ENCODE measurements around the gene FAM3D. TPM values are rescaled to one million over a fixed set of nuclear protein-coding genes. Genes with fewer than 3 reads are reported as not detected.

The FAM3D gene
- total RNA-seq, 4 donors from 2014 or later = not detected

- Histone ChIP-seq H3K9me3 (peaks cover 0 to 6% (median 0%) of the 10 kb centered on the region in 4 donors), H3K27me3 (peaks cover 0 to 6% (median 0%) of the 10 kb centered on the region in 4 donors), H3K36me3 (no peaks in the 10 kb centered on the region), H3K27ac (replicated peaks in 1 of 4) (no peak overlapping the region), H3K4me3 (no peak overlapping the region), H3K4me1 (peaks cover 0 to 4% (median 0%) of the 10 kb centered on the region in 4 donors)
- DNase-seq (ENCODE audit: extremely low spot score) = no peak
- WGBS = 74% methylated on average over 8 of the region's 8 CpGs
- TF ChIP-seq CTCF (IDR thresholded peaks at IDR 0.05) (no peak), EP300 (IDR thresholded peaks at IDR 0.05) (no peak), POLR2AphosphoS5 (IDR thresholded peaks at IDR 0.05) (no peak), POLR2A (IDR thresholded peaks at IDR 0.05; ENCODE audit: low read depth) (no peak)
- intact Hi-C loops (cut with DNase I) = no loop called here
Measured at GRCh38 chr3:58668247-58668646, 1.7 kb upstream of the FAM3D start.

- WGBS = 73% methylated on average over 4 of the region's 6 CpGs
- peaks cover 0 to 4% (median 0%) of the 10 kb centered on the region in 4 donors for H3K4me1 ChIP-seq
- DNase-seq (ENCODE audit: extremely low spot score) = no peak
- peaks cover 0 to 6% (median 0%) of the 10 kb centered on the region in 4 donors for H3K27me3 ChIP-seq
- no peak overlapping the region for H3K4me3 ChIP-seq
- no peak for TF ChIP-seq EP300 (IDR thresholded peaks at IDR 0.05)
- TF ChIP-seq POLR2A (IDR thresholded peaks at IDR 0.05; ENCODE audit: low read depth) = no peak
- no peak for TF ChIP-seq POLR2AphosphoS5 (IDR thresholded peaks at IDR 0.05)
- no peak for TF ChIP-seq CTCF (IDR thresholded peaks at IDR 0.05)
- intact Hi-C loops (cut with DNase I) = no loop called here
- no peaks in the 10 kb centered on the region for H3K36me3 ChIP-seq
- no peak overlapping the region for H3K27ac ChIP-seq (replicated peaks in 1 of 4)
- H3K9me3 ChIP-seq = peaks cover 0 to 6% (median 0%) of the 10 kb centered on the region in 4 donors
Measured at GRCh38 chr3:58667704-58668103, 1.1 kb upstream of the FAM3D start.

GRCh38 chr3:58667229-58667628 is 655 bp upstream of the FAM3D start:
- Histone ChIP-seq H3K4me1 (peaks cover 0 to 4% (median 0%) of the 10 kb centered on the region in 4 donors), H3K9me3 (peaks cover 0 to 6% (median 0%) of the 10 kb centered on the region in 4 donors), H3K36me3 (no peaks in the 10 kb centered on the region), H3K4me3 (no peak overlapping the region), H3K27me3 (peaks cover 0 to 6% (median 0%) of the 10 kb centered on the region in 4 donors), H3K27ac (replicated peaks in 1 of 4) (no peak overlapping the region)
- intact Hi-C loops (cut with DNase I) = no loop called here
- 93% methylated on average over 1 of the region's 1 CpG for WGBS
- TF ChIP-seq EP300 (IDR thresholded peaks at IDR 0.05) (no peak), POLR2A (IDR thresholded peaks at IDR 0.05; ENCODE audit: low read depth) (no peak), CTCF (IDR thresholded peaks at IDR 0.05) (no peak)
- no peak for DNase-seq (ENCODE audit: extremely low spot score)

GRCh38 chr3:58665405-58665804 is 1.2 kb downstream of the FAM3D start:
- no peaks in the 10 kb centered on the region for H3K36me3 ChIP-seq
- intact Hi-C loops (cut with DNase I) = no loop called here
- no peak for DNase-seq (ENCODE audit: extremely low spot score)
- WGBS = 93% methylated on average over 2 of the region's 2 CpGs
- no peak overlapping the region for H3K4me3 ChIP-seq
- no peak overlapping the region for H3K27ac ChIP-seq (replicated peaks in 1 of 4)
- peaks cover 0 to 6% (median 0%) of the 10 kb centered on the region in 4 donors for H3K27me3 ChIP-seq
- H3K9me3 ChIP-seq = peaks cover 0 to 6% (median 0%) of the 10 kb centered on the region in 4 donors
- no peak for TF ChIP-seq EP300 (IDR thresholded peaks at IDR 0.05)
- TF ChIP-seq CTCF (IDR thresholded peaks at IDR 0.05) = no peak
- no peak for TF ChIP-seq POLR2A (IDR thresholded peaks at IDR 0.05; ENCODE audit: low read depth)
- TF ChIP-seq POLR2AphosphoS5 (IDR thresholded peaks at IDR 0.05) = no peak
- H3K4me1 ChIP-seq = no peaks in the 10 kb centered on the region

- Histone ChIP-seq H3K4me3 (no peak overlapping the region), H3K4me1 (peaks cover 0 to 1% (median 0%) of the 10 kb centered on the region in 4 donors), H3K36me3 (no peaks in the 10 kb centered on the region), H3K27ac (replicated peaks in 1 of 4) (no peak overlapping the region), H3K9me3 (peaks cover 0 to 6% (median 0%) of the 10 kb centered on the region in 4 donors), H3K27me3 (peaks cover 0 to 6% (median 0%) of the 10 kb centered on the region in 4 donors)
- intact Hi-C loops (cut with DNase I) = no loop called here
- DNase-seq (ENCODE audit: extremely low spot score) = no peak
- TF ChIP-seq POLR2AphosphoS5 (IDR thresholded peaks at IDR 0.05) (no peak), CTCF (IDR thresholded peaks at IDR 0.05) (no peak), EP300 (IDR thresholded peaks at IDR 0.05) (no peak)
- WGBS = 67% methylated on average over 1 of the region's 3 CpGs
Measured at GRCh38 chr3:58664611-58665010, 2.0 kb downstream of the FAM3D start.
